Activated naive CD4-positive, alpha-beta T cell treated with Interleukin-2 at 50 U/mL for 16 hours (primary cell): ENCODE measurements around the gene DDX41.
"Not testable (repeated sequence)": the region's sequence is repeated elsewhere in the genome, so short reads cannot be mapped to it uniquely, and the experiment has no call there.

Experiments
- DNase-seq: peaks from one replicate; pipeline ENCODE4 v3.0.0-alpha.2; 2020

The DDX41 gene

DNA sequence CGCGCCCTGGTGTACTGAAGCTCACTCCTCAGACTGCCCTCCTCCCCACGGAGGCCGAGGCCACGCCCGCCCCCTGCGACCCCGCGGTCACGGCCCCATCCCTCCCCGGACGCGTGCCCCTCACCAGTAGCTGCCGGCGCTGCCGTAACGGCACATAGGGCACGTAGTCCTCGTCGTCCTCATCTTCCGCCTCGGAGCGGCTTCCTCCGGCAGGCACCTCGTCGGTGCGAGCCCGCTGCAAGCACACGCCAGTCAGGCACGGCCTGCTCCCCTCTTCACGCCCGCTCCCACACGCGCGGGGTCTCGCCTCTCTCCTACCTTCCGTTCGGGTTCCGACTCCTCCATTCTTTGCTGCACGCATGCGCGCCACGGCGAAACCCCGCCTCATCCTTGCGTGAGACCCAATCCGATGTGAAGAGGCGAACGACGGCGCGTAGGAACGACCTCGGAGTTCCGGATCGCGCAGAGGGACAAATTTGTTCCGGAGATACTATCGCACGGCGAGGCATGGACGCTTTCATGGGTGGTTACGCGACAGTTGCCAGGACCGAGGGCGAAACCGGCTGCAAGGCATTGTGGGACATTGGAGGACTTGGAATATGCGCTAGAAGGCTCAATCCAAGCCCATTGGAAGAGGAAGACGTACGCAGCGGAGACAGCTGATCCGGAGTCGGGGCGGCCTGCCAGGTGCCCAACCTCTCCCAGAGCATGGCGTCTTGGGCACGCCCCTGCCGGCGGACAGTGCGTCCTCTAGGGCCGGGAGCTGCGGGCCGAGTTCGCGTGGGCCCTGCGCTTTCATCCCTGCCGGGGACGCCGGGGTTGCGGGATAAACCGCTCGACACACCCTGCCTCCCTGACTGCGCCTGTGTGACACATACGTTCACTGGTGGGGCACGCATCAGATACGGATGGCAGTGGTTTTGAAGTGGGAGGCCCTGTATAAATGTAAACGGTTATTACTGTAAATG, at the start of gene DDX41:
Gene DDX41 (minus strand): TSS at position 361 of the 968 bp plus-strand sequence. CDS start 16 bp downstream, at position 345.
- peak; percentile 96 for DNase-seq

GRCh38 chr5:177565046-177565445, 48.3 kb upstream of the DDX41 start:
- no peak for DNase-seq

DNA sequence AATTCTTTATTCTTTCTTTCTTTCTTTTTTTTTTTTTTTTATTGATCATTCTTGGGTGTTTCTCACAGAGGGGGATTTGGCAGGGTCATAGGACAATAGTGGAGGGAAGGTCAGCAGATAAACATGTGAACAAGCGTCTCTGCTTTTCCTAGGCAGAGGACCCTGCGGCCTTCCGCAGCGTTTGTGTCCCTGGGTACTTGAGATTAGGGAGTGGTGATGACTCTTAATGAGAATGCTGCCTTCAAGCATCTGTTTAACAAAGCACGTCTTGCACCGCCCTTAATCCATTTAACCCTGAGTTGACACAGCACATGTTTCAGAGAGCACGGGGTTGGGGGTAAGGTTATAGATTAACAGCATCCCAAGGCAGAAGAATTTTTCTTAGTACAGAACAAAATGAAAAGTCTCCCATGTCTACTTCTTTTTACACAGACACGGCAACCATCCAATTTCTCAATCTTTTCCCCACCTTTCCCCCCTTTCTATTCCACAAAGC, 42.7 kb upstream of the DDX41 start:
- DNase-seq, result not testable (repeated sequence)

- no peak for DNase-seq
These were observed 41.0 kb upstream of the DDX41 start for GRCh38 chr5:177557796-177558195.

- peak; percentile 6 for DNase-seq
These were observed 40.4 kb upstream of the DDX41 start for GRCh38 chr5:177557041-177557647.

GRCh38 chr5:177555665-177556064, 38.9 kb upstream of the DDX41 start:
- no peak for DNase-seq

GRCh38 chr5:177555228-177555627, 38.5 kb upstream of the DDX41 start:
- no peak for DNase-seq

DNA sequence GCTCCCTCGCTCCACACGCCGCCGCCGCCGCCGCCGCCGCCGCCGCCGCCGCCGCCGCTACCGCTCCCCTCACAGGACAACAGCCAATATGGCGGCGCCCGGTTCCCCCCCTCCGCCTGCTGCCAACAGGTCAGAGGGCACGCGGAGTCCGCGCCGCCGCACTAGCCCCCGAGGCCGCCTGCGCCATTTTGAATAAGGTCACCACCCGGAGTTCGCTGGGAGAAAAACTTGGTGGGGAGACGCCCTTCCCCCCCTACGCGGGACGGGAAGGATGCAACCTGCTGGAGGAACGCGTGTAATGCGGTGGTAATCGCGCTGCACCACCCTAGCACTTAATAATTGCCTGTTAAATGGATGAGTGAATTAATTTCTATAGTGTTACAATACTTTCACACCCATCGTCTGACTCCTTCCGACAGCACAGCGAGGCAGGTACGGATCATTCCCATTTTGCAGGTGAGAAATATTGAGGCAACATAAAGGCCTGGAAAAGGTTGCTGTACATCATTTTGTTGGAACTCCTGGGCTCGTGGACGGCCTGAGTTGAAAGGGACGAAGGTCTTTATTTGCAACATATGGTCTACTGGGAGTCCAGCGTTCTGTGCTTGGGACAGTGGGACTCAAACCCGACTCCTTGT, 37.8 kb upstream of the DDX41 start, which contains the start of gene FAM193B:
Gene FAM193B (minus strand): TSS at position 90 of the 638 bp plus-strand sequence. CDS start 105 bp downstream, outside the sequence.
- peak; percentile 96 for DNase-seq

- peak; percentile 48 for DNase-seq
These were observed 37.1 kb upstream of the DDX41 start for GRCh38 chr5:177553671-177554429.

GRCh38 chr5:177552839-177553455, 36.2 kb upstream of the DDX41 start:
- no peak for DNase-seq

GRCh38 chr5:177550122-177550521, 33.4 kb upstream of the DDX41 start:
- DNase-seq, result no peak

GRCh38 chr5:177548495-177548894, 31.7 kb upstream of the DDX41 start:
- DNase-seq, result no peak

GRCh38 chr5:177547736-177548135, 31.0 kb upstream of the DDX41 start:
- no peak for DNase-seq

GRCh38 chr5:177546258-177546741, 29.5 kb upstream of the DDX41 start:
- DNase-seq, result no peak

DNA sequence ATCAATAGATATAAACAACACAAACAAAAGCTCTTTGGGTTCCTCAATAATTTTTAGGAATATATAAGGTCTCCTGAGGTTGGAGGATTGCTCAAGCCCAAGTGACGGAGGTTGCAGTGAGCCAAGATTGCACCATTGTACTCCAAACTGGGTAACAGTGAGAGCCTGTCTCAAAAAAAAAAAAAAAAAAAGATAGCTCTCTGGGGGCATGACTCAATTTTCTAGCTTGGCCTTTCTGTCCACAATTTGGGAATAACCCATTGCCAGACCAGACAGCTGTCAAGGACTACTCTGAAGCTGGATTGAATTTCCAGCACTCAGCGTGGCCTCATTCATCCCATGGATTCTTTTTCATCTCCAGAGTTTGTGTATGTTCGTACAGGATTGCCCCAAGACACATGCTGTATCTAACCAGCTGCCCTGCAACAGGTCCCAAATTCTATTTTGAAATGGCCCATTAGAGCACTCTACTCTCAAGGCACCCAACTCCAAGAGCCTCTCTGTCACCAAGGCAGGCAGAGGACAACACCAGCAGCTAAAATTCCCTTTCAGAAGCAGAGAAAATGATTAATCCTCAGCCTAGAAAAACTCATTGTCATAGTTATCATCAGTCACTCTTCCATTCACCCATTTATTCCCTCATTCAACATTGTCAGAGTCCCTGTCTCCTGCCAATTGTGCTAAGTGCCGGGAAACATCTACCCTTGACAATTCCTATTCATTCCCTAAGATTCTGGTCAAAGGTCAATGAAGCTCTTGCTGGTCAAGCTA, 28.9 kb upstream of the DDX41 start:
- DNase-seq, result no peak

DNA sequence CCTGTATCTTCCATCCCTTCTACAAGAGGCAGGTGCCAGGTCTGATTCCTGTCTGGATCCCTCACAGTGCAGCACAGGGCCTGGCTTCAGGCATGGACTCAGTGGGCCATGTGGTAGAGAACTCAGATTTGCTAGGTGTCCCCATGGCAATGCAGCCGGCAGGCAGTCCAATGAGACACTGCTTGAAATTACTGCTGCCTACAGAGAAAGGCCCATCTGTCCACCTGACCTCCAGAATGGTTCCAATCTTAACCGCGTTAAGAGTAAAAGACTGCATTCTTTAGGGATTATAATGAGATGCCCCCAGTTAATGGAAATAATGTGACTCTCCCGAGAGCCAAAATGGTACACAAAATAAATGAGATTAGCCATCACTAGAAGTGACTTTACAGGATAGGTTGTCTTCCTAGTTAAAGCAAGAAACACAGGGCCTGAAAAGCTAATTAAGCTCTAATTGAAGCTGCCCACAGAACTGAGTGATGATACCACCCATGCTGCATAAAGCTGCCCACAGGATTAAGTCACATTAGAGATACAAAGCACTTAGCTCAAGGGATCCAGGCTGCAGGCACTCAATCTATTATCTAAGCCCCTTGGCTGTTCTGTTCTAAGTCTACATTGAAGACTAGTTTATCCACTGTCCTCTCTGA, 26.2 kb upstream of the DDX41 start:
- no peak for DNase-seq

GRCh38 chr5:177540438-177540837, 23.7 kb upstream of the DDX41 start:
- DNase-seq, result no peak

- DNase-seq, result no peak
These were observed 22.6 kb upstream of the DDX41 start for GRCh38 chr5:177539411-177539810.

GRCh38 chr5:177538876-177539275, 22.1 kb upstream of the DDX41 start:
- DNase-seq, result no peak
